Lower leg skin (tissue), 4 donors: Measurements from ENCODE around the gene SH2D5. TPM values are rescaled to one million over a fixed set of nuclear protein-coding genes. Genes with fewer than 3 reads are reported as not detected.

Experiments
- DNase-seq, 2 donors: peaks; one replicate each; pipeline ENCODE4 v3.0.0-alpha.2; 2019; ENCODE audit warnings: low spot score in 2 of 2
- H3K4me3 ChIP-seq: fragments of 200-600 bp; sonication (generic); 2 replicates; pipeline ENCODE4 v1.5.1; 2017; ENCODE audit warnings: mild to moderate bottlenecking, low read depth; ENCODE audit not compliant: poor library complexity, severe bottlenecking
- CTCF ChIP-seq, 3 donors: fragments of 450-650 bp; IDR thresholded peaks; one replicate each; pipeline ENCODE4 v1.5.1; 2016; ENCODE audit warnings: antibody characterized with exemption in 3 of 3, mild to moderate bottlenecking in 3 of 3, moderate library complexity in 2 of 3
- POLR2A ChIP-seq, 2 donors: fragments of 450-650 bp; IDR thresholded peaks; one replicate each; pipeline ENCODE4 v1.6.1; 2016 to 2017; ENCODE audit warnings: antibody characterized with exemption in 2 of 2, mild to moderate bottlenecking in 1 of 2, moderate library complexity in 1 of 2
- WGBS, 2 donors: methylation state at CpG; one replicate each; pipeline ENCODE4 v1.1.5; 2018; 5-methylcytosine and 5-hydroxymethylcytosine counted together
- intact Hi-C: fragments of 100-400 bp; cut with DNase I; formaldehyde crosslinking; loops from one replicate; pipeline ENCODE4 v1.15.0; 2023; ENCODE audit warnings: low total_unique reads
- total RNA-seq, 4 donors: library from RNA; depleted of rRNA; stranded (reverse); fragments of >200 nt; gene quantifications; one replicate each; pipeline ENCODE4 v1.1.0, GENCODE V29; 2016

Gene SH2D5
- total RNA-seq, 4 donors from 2014 or later = 0.11 to 1.0 (median 0.18) TPM

- no peak for TF ChIP-seq CTCF (IDR thresholded peaks at IDR 0.05)
- no peak for TF ChIP-seq POLR2A (IDR thresholded peaks at IDR 0.05)
- DNase-seq = peak in 1 of 2 donors; percentile 84
- intact Hi-C loops = no loop called here
- H3K4me3 ChIP-seq = no peak overlapping the region
- WGBS, 2 donors = 68 to 72% methylated on average over 21 to 27 of the region's 35 CpGs
Observed at GRCh38 chr1:20723537-20724363, 8.8 kb downstream of the SH2D5 start.

GRCh38 chr1:20723159-20723536, 9.4 kb downstream of the SH2D5 start:
- TF ChIP-seq CTCF (IDR thresholded peaks at IDR 0.05) (no peak), POLR2A (IDR thresholded peaks at IDR 0.05) (no peak)
- intact Hi-C loops = no loop called here
- 72 to 87% methylated on average over 4 of the region's 4 CpGs for WGBS, 2 donors
- no peak for DNase-seq
- no peak overlapping the region for H3K4me3 ChIP-seq

- TF ChIP-seq CTCF (IDR thresholded peaks at IDR 0.05) (no peak), POLR2A (IDR thresholded peaks at IDR 0.05) (no peak)
- WGBS, 2 donors = 88 to 91% methylated on average over 26 to 28 of the region's 29 CpGs
- DNase-seq = peak in 1 of 2 donors; percentile 70
Observed at GRCh38 chr1:20721117-20722061, 11.1 kb downstream of the SH2D5 start.

GRCh38 chr1:20720631-20721091, 11.8 kb downstream of the SH2D5 start:
- peak in 1 of 2 donors; percentile 56 for DNase-seq
- no peak overlapping the region for H3K4me3 ChIP-seq
- TF ChIP-seq CTCF (IDR thresholded peaks at IDR 0.05) = no peak
- no peak for TF ChIP-seq POLR2A (IDR thresholded peaks at IDR 0.05)
- intact Hi-C loops = no loop called here
- 89 to 91% methylated on average over 11 to 12 of the region's 12 CpGs for WGBS, 2 donors

More at GRCh38 chr1:20721117-20722061, 11.1 kb downstream of the SH2D5 start:
- intact Hi-C loops = no loop called here
- no peak overlapping the region for H3K4me3 ChIP-seq

- no peak overlapping the region for H3K4me3 ChIP-seq
Observed at GRCh38 chr1:20719871-20720620, 12.5 kb downstream of the SH2D5 start.

More at GRCh38 chr1:20719871-20720620, 12.5 kb downstream of the SH2D5 start:
- TF ChIP-seq CTCF (IDR thresholded peaks at IDR 0.05) (no peak), POLR2A (IDR thresholded peaks at IDR 0.05) (no peak)
- peak in 1 of 2 donors; percentile 76 for DNase-seq
- 73 to 75% methylated on average over 5 of the region's 5 CpGs for WGBS, 2 donors
- intact Hi-C loops = no loop called here
